Spleen (tissue), 11 donors: Measurements from ENCODE around the gene DYRK1A. TPM values are rescaled to one million over a fixed set of nuclear protein-coding genes. Genes with fewer than 3 reads are reported as not detected.

Experiments
- DNase-seq: peaks from one replicate; pipeline ENCODE4 v3.0.0-alpha.2; 2020
- H3K27ac ChIP-seq, 8 donors: fragments of 200-600 bp; sonication (generic) in 7 of 8; 1 replicate in 4 of 8; 2 replicates in 4 of 8; pipeline versions ENCODE4 v1.5.0 to v1.8.0; 2016 to 2021; ENCODE audit warnings: inconsistent platforms in 4 of 8, mild to moderate bottlenecking in 4 of 8, moderate library complexity in 1 of 8
- H3K27me3 ChIP-seq, 7 donors: fragments of 200-600 bp; sonication (generic) in 6 of 7; replicated peaks in 1 of 7; 1 replicate in 4 of 7; 2 replicates in 3 of 7; pipeline versions ENCODE4 v1.5.0 to v1.8.0; 2016 to 2021; ENCODE audit warnings: inconsistent platforms in 3 of 7, mild to moderate bottlenecking in 1 of 7
- H3K36me3 ChIP-seq, 6 donors: fragments of 200-600 bp; sonication (generic) in 5 of 6; 1 replicate in 4 of 6; 2 replicates in 2 of 6; pipeline versions ENCODE4 v1.5.0 to v1.8.0; 2016 to 2021; ENCODE audit warnings: inconsistent platforms in 2 of 6
- H3K4me1 ChIP-seq, 6 donors: fragments of 200-600 bp; sonication (generic) in 5 of 6; 1 replicate in 3 of 6; 2 replicates in 3 of 6; pipeline versions ENCODE4 v1.5.0 to v1.8.0; 2016 to 2021; ENCODE audit warnings: inconsistent platforms in 3 of 6
- H3K4me3 ChIP-seq, 8 donors: fragments of 200-600 bp; sonication (generic) in 7 of 8; 1 replicate in 4 of 8; 2 replicates in 4 of 8; pipeline versions ENCODE4 v1.5.0 to v1.8.0; 2016 to 2021; ENCODE audit warnings: inconsistent platforms in 4 of 8, mild to moderate bottlenecking in 4 of 8, moderate library complexity in 2 of 8
- H3K9me3 ChIP-seq, 8 donors: fragments of 200-600 bp; sonication (generic) in 7 of 8; 1 replicate in 4 of 8; 2 replicates in 4 of 8; pipeline versions ENCODE4 v1.5.0 to v1.8.0; 2016 to 2021; ENCODE audit warnings: inconsistent platforms in 4 of 8
- POLR2A ChIP-seq, 3 donors: fragments of 450-650 bp; IDR thresholded peaks; one replicate each; pipeline ENCODE4 v1.5.1; 2017; ENCODE audit warnings: antibody characterized with exemption in 3 of 3, mild to moderate bottlenecking in 1 of 3
- POLR2AphosphoS5 ChIP-seq, 3 donors: sonication (generic); formaldehyde crosslinking; IDR thresholded peaks; one replicate each; pipeline ENCODE4 v1.5.1; 2017; ENCODE audit warnings: antibody characterized with exemption in 3 of 3
- WGBS, 5 donors: extraction: QIAGEN DNeasy Blood & Tissue Kit in 3 of 5; methylation state at CpG; one replicate each; pipeline versions ENCODE4 v1.1.5 to v1.1.7; 2013 to 2018; 5-methylcytosine and 5-hydroxymethylcytosine counted together
- intact Hi-C: fragments of 100-400 bp; cut with DNase I; formaldehyde crosslinking; loops from one replicate; pipeline ENCODE4 v1.15.0; 2023; ENCODE audit warnings: low total_unique reads
- polyA plus RNA-seq, 3 donors: library from polyadenylated mRNA; stranded (reverse); fragments of 200-250 nt; gene quantifications; one replicate each; pipeline ENCODE4 v1.2.1, GENCODE V29; 2013
- total RNA-seq, 7 donors: library from RNA; depleted of rRNA in 3 of 7; stranded (reverse); fragments of >200 nt in 3 of 7; fragmentation: NEBNext Ultra II Directional in 4 of 7; extraction: Animal tissue kit (Norgen Biotek cat#: 25700) in 4 of 7; gene quantifications; one replicate each; pipeline versions ENCODE4 v1.1.0 to v1.2.1, GENCODE V29; 2016 to 2021
- TF ChIP-seq, protein P1 (sequence below), 11 experiments: fragments of 200-600 bp in 7 of 11; fragments of 450-650 bp in 4 of 11; sonication (generic) in 4 of 11; IDR thresholded peaks in 8 of 11; conservative IDR thresholded peaks in 3 of 11; 1 replicate in 7 of 11; 2 replicates in 4 of 11; pipeline versions ENCODE4 v1.4.0 to v1.8.0; 2016 to 2021; ENCODE audit warnings: antibody characterized with exemption in 11 of 11, inconsistent platforms in 4 of 11, mild to moderate bottlenecking in 1 of 11
- donor health status: healthy with polysubstance abuse.
- donor health status: DM: no; HTN: no; CAD: no; lungs with moderate emphysema.
- donor health status: DM: no; HTN: no; CAD: no.
- donor health status: Bipolar disorder and iron deficiency.
- donor health status: healthy.
- donor health status: DM: no; HTN: no; CAD: no.
- donor health status: DM: yes; HTN: yes; CAD: no.

DYRK1A gene
- total and polyA plus RNA-seq, 10 donors = 21.9 to 115 (median 95.1) TPM

DNA sequence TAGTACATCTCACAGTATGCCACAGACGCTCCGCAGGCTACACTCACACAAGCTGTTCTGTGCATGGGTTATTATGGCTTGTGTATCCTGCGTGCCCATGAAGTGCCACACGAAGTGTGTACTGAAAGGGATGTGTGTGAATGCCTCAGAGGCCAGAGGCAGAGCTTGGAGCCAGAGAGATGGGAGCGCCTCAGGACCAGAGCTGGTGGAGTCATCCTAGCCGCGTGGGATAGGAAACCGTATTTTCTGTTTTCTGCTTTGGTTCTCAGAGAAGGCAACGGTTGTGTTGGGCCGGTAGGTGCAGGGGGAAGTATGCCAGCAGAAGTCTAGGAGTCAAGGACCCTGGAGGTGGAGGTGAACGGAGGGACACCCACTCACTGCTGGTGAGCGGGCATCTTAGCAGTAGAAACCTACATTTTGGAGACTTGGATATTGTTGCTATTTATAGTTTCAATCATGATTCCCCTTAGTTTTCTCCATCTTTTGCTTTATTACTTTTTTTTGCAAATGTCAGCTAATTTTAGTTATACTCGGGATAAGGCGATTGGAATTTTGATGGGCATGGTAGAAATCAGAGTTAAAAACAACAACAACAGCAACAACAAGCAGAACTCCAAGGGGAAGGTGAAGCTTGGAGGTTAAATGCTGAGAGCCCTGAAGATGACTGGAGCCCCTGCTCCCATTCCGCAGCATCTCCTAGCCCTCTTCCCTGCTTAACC lies 188.2 kb downstream of the DYRK1A start:
- no peaks in the 10 kb centered on the region for H3K9me3 ChIP-seq
- WGBS, 5 donors = 83 to 89% (median 84%) methylated on average over 15 of the region's 15 CpGs
- H3K4me3 ChIP-seq = no peak overlapping the region
- intact Hi-C loops = no loop called here
- no peak overlapping the region for H3K27ac ChIP-seq
- DNase-seq = no peak
- TF ChIP-seq, protein P1, sequence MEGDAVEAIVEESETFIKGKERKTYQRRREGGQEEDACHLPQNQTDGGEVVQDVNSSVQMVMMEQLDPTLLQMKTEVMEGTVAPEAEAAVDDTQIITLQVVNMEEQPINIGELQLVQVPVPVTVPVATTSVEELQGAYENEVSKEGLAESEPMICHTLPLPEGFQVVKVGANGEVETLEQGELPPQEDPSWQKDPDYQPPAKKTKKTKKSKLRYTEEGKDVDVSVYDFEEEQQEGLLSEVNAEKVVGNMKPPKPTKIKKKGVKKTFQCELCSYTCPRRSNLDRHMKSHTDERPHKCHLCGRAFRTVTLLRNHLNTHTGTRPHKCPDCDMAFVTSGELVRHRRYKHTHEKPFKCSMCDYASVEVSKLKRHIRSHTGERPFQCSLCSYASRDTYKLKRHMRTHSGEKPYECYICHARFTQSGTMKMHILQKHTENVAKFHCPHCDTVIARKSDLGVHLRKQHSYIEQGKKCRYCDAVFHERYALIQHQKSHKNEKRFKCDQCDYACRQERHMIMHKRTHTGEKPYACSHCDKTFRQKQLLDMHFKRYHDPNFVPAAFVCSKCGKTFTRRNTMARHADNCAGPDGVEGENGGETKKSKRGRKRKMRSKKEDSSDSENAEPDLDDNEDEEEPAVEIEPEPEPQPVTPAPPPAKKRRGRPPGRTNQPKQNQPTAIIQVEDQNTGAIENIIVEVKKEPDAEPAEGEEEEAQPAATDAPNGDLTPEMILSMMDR (IDR thresholded peaks at IDR 0.05 in 8 of 11, conservative IDR thresholded peaks at IDR 0.05 in 3 of 11) = no peak
- TF ChIP-seq POLR2A (IDR thresholded peaks at IDR 0.05) (no peak), POLR2AphosphoS5 (IDR thresholded peaks at IDR 0.05) (no peak)
- H3K27me3 ChIP-seq = peaks cover 0 to 14% (median 0%) of the 10 kb centered on the region in 7 donors
- H3K4me1 ChIP-seq = peaks cover 0 to 7% (median 2%) of the 10 kb centered on the region in 6 donors
- H3K36me3 ChIP-seq = no peaks in the 10 kb centered on the region

DNA sequence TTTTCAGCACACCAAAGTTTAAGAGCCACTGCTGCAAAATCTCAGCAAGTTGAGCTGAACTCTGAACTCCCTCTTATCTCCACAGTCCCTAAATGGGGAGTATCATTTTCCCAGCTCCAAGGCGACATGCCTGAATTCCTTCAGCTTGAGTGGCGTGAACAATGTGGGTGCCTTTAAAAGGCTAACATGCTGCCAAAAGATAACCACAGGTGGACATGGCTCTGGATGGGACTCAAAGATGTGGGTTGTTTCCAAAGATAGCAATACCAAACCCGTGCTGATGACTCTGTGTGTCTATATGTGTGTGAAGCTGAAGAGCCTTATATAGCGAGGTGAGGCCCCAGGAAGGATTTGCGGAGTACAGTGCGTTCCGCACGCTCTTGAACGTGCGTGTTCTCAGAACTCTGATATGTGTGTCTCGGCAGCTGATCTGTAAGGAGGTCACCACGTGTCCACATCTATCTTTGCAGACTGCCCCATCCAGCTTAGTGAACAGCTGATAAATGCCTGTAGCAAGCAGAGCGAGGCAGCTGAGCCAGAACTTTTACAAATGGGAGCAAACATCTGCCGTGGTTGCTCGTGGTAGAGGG lies 189.2 kb downstream of the DYRK1A start:
- no peak for DNase-seq
- TF ChIP-seq, protein P1 (IDR thresholded peaks at IDR 0.05 in 8 of 11, conservative IDR thresholded peaks at IDR 0.05 in 3 of 11) = no peak
- TF ChIP-seq POLR2AphosphoS5 (IDR thresholded peaks at IDR 0.05) (no peak), POLR2A (IDR thresholded peaks at IDR 0.05) (no peak)
- 82 to 93% (median 88%) methylated on average over 15 of the region's 15 CpGs for WGBS, 5 donors
- intact Hi-C loops = no loop called here
- no peak overlapping the region for H3K27ac ChIP-seq
- no peak overlapping the region for H3K4me3 ChIP-seq
- peaks cover 0 to 7% (median 2%) of the 10 kb centered on the region in 6 donors for H3K4me1 ChIP-seq
- no peaks in the 10 kb centered on the region for H3K36me3 ChIP-seq
- H3K9me3 ChIP-seq = no peaks in the 10 kb centered on the region
- peaks cover 0 to 11% (median 0%) of the 10 kb centered on the region in 7 donors for H3K27me3 ChIP-seq

DNA sequence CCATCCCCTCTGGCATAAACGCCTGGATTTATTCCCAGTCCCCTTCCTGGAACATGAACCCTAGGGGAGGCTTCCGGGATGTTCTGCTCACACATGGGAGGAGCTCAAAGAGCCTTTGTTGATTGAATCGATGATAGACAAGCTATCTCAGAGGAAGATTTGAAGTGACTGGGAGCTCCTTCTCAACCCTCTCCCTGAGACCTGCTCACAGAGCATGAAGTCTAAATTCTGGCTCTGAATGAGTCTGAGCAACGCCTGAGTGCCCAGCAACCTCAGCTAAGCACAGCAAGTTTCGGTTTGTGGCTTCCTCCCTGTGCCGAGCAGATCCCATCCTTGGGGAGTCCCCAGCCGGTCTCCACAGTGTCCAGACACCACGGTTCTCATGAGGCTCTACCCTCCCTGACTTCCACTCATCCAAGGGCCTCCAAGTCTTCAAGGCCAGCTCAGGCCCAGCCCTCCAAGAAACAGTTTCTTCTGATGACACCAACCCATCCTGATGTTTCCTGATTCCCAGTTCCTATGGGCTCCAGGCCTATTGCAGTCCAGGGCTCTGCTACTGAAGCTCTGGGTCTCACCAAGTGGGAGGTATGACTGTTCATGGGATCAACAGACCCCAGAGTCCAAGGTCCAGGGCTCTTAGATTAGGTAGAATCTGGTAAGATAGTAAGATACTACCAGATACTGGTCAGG lies 190.8 kb downstream of the DYRK1A start:
- 41 to 59% (median 50%) methylated on average over 8 of the region's 8 CpGs for WGBS, 5 donors
- intact Hi-C loops = no loop called here
- no peaks in the 10 kb centered on the region for H3K36me3 ChIP-seq
- peak overlapping the region in 1 of 8 donors; percentile 22 for H3K27ac ChIP-seq
- no peaks in the 10 kb centered on the region for H3K27me3 ChIP-seq
- no peaks in the 10 kb centered on the region for H3K9me3 ChIP-seq
- H3K4me1 ChIP-seq = peaks cover 0 to 7% (median 2%) of the 10 kb centered on the region in 6 donors
- DNase-seq = no peak
- peak in 1 of 3 donors; percentile 12 for TF ChIP-seq POLR2AphosphoS5 (IDR thresholded peaks at IDR 0.05)
- TF ChIP-seq, protein P1 (IDR thresholded peaks at IDR 0.05 in 8 of 11, conservative IDR thresholded peaks at IDR 0.05 in 3 of 11) = no peak
- no peak overlapping the region for H3K4me3 ChIP-seq
